ENCODE results near the gene PHF21B.

The PHF21B gene

DNA sequence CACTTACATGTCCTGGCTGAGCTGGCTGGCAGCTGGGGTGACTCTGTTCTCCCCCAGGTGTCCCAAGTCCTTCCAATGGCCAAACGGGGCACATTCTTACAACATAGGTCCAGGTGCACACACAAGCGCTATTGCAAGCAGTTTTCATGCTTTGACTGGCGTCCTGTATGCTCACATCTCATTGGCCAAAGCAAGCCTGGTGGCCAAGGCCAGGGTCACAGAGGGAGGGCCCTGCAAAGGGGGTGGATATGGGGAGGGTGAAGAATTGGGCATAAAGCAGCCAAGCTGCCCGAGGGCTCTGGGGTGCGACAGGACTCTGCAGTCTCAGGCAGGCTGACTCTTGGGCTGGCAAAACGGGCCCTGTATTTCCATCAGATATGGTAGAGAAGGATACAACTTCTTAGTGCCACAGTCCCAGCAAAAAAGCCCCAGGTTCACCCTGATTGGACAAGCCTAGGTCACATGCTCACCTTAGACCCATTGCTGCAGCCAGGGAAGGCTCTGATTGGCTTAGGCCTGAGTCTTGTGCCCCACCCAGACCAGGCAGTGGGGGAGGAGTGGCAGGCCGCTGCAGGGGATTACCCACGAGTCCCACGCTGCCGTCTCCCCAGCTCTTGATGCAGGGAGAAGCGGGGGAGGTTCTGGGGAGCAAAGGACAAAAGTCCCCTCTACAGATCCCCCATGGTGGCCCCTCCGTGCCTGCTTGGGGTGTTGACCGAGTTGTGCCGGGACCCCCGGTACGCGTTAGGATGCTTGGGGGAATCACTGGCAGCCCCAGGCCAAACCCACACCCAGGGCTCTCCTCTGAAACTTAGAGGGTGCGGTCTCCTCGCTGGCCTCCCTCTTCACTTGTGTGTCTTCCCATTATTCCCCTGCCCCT, 146.6 kb downstream of the PHF21B start:
- DNase-seq = no peak

GRCh38 chr22:44862281-44862680, 147.5 kb downstream of the PHF21B start:
- DNase-seq = no peak

- DNase-seq = no peak
These were observed 148.6 kb downstream of the PHF21B start for GRCh38 chr22:44861245-44861644.

DNA sequence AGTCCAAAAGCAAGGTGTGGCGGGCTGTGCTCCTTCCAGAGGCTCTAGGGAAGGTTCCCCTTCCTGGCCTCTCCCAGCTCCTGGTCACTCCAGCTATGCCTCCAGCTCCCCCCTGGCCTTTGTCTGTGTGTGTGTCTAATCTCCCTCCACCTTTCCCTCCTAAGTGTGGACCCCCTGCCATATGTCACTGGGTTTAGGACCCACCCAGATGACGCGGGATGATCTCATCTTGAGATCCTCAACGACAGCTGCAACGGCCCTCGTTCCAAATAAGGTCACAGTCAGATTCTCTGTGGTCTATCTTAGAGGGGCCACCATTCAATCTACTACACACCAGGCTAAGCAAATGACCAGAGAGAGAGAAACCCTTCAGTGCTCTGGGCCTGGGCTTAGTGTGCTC, 149.5 kb downstream of the PHF21B start:
- no peak for DNase-seq

GRCh38 chr22:44859641-44860040, 150.2 kb downstream of the PHF21B start:
- no peak for DNase-seq

DNA sequence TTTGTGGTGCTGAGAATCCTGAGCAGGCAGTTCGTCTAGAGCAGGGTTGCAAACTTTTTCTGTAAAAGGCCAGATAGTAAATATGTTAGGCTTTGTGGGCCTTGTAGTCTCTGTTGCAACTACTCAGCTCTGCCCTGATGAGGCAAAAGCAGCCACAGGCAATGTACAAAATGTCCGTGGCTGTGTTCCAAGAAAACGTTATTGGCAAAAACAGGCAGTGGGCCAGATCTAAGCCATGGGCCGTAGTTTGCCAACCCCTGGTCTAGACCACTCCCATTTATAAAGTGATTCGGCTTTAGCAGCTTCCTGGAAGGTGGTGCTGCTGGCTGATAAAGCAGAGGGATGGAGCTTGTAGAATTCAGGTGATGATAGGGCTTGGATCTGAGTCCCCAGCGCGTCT, 151.0 kb downstream of the PHF21B start:
- peak; percentile 12 for DNase-seq

DNA sequence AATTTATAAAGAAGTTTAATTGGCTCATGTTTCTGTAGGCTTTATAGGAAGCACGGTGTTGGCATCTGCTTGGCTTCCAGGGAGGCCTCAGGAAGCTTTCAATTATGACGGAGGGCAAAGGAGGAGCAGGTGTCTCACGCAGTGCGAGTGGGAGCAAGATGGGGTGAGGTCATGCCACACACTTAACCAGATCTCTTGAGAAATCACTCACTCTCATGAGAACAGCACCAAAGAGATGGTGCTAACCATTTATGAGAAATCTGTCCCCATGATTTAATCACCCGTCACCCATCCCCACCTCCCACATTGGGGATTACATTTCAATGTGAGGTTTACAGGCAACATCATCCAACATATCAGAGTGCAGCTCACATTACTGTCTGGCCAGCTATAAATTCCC, 153.9 kb downstream of the PHF21B start:
- DNase-seq = peak; percentile 14

DNA sequence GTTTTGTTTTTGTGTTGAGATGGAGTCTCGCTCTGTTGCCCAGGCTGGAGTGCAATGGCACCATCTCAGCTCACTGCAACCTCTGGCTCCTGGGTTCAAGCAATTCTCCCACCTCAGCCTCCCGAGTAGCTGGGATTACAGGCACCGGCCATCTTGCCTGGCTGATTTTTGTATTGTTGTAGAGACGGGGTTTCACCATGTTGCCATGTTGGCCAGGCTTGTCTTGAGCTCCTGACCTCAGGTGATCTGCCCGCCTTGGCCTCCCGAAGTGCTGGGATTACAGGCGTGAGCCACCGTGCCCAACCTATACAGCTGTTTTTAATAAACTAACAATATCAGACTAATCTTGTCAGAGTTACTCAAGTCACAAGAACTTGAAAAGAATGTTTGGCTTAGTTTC, 155.2 kb downstream of the PHF21B start:
- DNase-seq = peak; percentile 12

- peak; percentile 11 for DNase-seq
These were observed 158.9 kb downstream of the PHF21B start for GRCh38 chr22:44850946-44851345.

DNA sequence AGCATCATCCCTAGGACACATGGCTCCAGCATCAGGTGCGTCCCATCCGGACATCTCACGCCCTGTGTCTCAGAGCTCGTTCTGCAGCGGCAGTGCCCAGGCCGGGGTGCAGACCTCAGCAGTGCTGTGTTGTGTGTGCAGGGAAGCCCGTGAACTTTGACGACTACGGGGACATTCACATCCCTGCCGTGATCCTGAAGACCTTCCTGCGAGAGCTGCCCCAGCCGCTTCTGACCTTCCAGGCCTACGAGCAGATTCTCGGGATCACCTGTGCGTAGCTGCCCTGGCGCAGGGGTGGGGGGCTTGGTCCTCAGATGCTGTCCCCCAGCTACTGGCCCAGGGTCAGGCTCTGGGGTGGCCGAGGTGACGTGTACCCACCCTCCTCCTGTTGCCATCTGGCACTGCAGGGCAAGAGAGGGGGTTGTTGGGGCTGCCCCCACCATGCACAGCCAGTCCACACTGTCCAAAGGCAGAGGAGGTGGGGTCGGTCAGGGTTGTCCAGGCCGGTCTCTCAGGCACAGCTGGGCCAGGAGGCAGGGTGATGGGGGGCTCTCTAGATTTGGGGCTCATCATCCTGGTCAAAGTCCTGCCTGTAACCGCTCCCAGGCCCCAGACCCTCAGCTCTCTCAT, 160.9 kb downstream of the PHF21B start:
- DNase-seq = no peak

DNA sequence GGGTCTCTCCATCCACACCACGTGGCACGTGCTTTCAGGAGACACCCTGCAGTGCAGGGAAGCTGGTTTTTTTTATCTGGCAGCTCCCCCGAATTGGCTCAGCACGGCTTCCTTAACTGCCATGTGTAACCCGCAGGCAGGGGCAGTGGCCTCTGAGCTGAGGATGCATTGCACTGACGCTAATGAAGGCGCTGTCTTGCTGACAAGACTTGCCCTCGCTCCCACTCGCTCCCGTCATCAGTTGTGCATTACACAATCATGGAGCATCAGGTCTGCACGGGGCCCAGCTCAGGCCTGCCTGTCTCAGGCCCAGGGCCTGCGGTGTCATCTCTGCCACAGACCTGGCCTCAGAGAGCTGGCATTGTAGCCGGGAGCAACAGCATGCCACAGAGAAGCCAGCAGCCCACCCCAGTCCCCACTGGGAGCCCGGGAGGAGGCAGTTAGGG, 161.5 kb downstream of the PHF21B start:
- DNase-seq = no peak

DNA sequence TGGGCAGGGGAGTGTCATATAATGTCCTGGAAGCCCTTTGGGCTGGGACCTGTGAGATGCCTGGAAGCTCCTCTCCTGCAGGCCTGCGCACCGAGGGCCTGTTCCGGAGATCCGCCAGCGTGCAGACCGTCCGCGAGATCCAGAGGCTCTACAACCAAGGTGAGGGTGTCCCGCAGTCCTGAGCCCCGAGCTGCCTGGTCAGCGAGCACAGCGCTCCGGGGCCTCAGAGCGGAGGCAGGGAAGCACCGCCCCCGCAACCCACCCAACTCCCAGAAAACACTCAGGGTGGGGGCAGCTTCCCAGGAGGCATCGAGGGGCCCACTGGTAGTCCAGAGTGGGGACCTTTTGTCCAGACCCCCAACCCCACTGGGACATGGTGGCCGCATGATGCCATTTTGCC, 161.9 kb downstream of the PHF21B start:
- DNase-seq = no peak

- DNase-seq = no peak
These were observed 162.4 kb downstream of the PHF21B start for GRCh38 chr22:44847380-44847779.

DNA sequence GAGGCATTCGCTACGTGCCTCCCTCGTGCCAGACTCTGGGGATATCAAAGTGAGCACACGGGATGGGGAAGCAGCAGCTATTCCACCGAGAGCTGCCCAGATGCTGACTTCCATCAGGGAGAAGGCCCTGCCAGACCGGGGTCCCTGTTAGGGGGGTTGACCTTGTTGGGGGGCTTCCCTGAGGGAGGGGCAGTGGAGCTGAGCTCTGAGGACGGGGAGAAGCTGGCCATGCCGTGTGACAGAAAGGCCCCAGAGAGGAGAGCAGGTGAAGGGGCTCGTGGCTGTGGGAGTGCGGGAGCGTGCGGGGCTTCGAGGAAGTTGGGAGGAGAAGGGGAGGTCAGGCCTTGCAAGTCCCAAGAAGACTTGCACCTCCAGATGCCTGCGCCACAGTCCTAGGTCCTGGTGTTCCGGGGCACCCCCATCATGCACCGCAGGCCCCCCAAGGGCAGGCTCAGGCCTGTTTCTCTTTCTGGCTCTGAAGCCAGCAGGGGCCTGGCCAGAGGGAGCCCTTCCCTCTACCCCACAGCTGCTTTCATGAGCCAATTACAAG, 163.0 kb downstream of the PHF21B start:
- no peak for DNase-seq

GRCh38 chr22:44845796-44846720, 163.7 kb downstream of the PHF21B start:
- DNase-seq = no peak

DNA sequence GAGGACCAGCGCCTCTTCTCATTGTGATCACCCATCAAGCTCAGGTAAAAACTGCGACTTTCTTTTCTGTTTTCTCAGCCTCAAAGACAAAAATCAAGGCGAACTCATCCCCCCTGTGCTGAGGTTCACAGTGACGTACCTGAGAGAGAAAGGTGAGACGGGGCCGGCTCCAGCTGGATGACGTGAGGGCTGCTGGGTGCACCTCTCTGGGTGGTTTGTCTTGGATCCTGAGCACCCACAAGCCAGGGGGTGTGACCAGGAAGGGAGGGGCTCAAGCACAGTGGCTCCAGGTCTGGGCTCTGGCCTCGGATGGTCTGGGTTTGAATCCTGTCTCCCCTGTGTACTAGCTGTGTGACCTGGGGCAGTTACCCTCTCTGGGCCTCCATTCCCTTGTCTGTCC, 164.6 kb downstream of the PHF21B start:
- DNase-seq = no peak

DNA sequence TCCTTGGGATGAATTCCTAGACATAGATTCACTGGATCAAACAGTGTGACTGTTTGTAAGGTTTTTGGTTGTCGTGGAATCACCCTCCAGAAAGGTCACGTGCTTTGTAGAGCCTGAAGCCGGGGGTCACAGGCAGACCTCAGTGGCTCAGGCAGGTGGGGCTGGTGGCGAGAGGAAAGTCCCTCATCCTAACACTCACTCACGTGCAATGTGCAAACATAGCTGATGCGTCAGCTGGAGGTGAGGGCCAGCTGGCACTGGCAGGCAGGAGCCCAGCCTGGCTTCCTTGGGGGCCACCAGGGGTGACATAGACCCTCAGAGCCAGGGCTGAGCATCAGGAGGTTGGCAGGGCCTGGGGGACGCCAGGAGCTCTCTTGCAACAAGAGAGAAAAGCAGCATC, 167.4 kb downstream of the PHF21B start:
- DNase-seq = no peak

- no peak for DNase-seq
These were observed 169.0 kb downstream of the PHF21B start for GRCh38 chr22:44840611-44841322.

GRCh38 chr22:44839721-44840120, 170.1 kb downstream of the PHF21B start:
- no peak for DNase-seq

- no peak for DNase-seq
These were observed 170.7 kb downstream of the PHF21B start for GRCh38 chr22:44839061-44839460.

GRCh38 chr22:44838316-44839016, 171.3 kb downstream of the PHF21B start:
- no peak for DNase-seq

- peak; percentile 43 for DNase-seq
These were observed 172.3 kb downstream of the PHF21B start for GRCh38 chr22:44837481-44837880.

Data from islet precursor cell (in vitro differentiated cells).